ENCODE measurements around the gene SLC35A5. TPM values are rescaled to one million over a fixed set of nuclear protein-coding genes. Genes with fewer than 3 reads are reported as not detected.

Gene SLC35A5
- total and polyA plus RNA-seq, 10 donors, result 8.2 to 48.0 (median 33.8) TPM

DNA sequence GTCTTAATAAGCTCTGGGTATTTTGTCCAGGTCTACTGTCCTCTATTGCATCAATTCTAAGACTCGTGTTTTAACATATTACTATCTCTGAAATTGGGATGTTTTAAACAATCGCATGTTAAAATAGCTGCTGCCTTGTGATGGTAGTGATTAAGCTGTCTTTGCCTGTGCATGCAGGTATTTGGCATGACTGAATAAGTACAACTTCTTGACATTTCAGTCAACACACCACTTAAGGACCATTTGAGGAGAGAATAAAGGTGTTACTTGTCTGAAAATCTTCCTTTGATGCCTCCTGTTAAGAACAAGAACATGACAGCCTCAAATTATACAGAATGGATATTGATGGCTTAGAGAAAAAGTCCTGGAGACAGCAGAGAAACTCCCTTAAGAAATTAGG, 33.0 kb downstream of the SLC35A5 start:
- 92 to 96% (median 95%) methylated on average over 2 of the region's 2 CpGs for WGBS, 5 donors
- Histone ChIP-seq H3K4me3 (no peak overlapping the region), H3K36me3 (peaks cover 0 to 77% (median 4%) of the 10 kb centered on the region in 6 donors), H3K9me3 (peaks cover 0 to 9% (median 7%) of the 10 kb centered on the region in 8 donors), H3K27me3 (replicated peaks in 1 of 7) (no peaks in the 10 kb centered on the region), H3K27ac (no peak overlapping the region), H3K4me1 (peaks cover 0 to 9% (median 0%) of the 10 kb centered on the region in 6 donors)
- no peak for DNase-seq
- intact Hi-C loops (cut with DNase I; ENCODE audit: low total_unique reads), result no loop called here
- no peak for TF ChIP-seq POLR2AphosphoS5 (IDR thresholded peaks at IDR 0.05)
- TF ChIP-seq, protein P1, sequence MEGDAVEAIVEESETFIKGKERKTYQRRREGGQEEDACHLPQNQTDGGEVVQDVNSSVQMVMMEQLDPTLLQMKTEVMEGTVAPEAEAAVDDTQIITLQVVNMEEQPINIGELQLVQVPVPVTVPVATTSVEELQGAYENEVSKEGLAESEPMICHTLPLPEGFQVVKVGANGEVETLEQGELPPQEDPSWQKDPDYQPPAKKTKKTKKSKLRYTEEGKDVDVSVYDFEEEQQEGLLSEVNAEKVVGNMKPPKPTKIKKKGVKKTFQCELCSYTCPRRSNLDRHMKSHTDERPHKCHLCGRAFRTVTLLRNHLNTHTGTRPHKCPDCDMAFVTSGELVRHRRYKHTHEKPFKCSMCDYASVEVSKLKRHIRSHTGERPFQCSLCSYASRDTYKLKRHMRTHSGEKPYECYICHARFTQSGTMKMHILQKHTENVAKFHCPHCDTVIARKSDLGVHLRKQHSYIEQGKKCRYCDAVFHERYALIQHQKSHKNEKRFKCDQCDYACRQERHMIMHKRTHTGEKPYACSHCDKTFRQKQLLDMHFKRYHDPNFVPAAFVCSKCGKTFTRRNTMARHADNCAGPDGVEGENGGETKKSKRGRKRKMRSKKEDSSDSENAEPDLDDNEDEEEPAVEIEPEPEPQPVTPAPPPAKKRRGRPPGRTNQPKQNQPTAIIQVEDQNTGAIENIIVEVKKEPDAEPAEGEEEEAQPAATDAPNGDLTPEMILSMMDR (IDR thresholded peaks at IDR 0.05 in 8 of 11, conservative IDR thresholded peaks at IDR 0.05 in 3 of 11), result no peak
- TF ChIP-seq POLR2A (IDR thresholded peaks at IDR 0.05), result no peak

DNA sequence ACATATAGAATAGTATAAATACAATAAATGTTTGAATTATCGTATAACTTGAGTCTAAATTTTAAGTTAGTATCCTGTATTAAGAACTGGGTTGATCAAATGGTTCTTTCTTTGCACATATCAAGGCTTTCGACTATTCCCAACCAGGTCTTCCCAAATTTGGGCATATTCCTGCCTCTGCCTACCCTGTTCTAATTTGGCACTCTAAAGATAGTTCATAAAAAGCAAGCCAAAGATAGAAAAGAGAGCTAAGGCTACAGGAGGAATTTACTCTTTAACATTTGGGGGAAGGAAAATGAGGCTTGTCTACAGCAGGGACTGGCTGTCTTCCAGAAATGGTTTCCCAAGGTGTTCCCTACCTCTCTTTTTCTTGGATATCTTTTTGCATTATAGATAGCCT, 36.1 kb downstream of the SLC35A5 start:
- TF ChIP-seq POLR2AphosphoS5 (IDR thresholded peaks at IDR 0.05), result no peak
- TF ChIP-seq, protein P1 (IDR thresholded peaks at IDR 0.05 in 8 of 11, conservative IDR thresholded peaks at IDR 0.05 in 3 of 11), result no peak
- no peak for TF ChIP-seq POLR2A (IDR thresholded peaks at IDR 0.05)
- peaks cover 0 to 48% (median 2%) of the 10 kb centered on the region in 6 donors for H3K36me3 ChIP-seq
- 94 to 99% (median 98%) methylated on average over 2 of the region's 2 CpGs for WGBS, 5 donors
- H3K27me3 ChIP-seq (replicated peaks in 1 of 7), result no peaks in the 10 kb centered on the region
- no peak overlapping the region for H3K4me3 ChIP-seq
- intact Hi-C loops (cut with DNase I; ENCODE audit: low total_unique reads), result no loop called here
- H3K4me1 ChIP-seq, result no peaks in the 10 kb centered on the region
- DNase-seq, result no peak
- H3K9me3 ChIP-seq, result peaks cover 0 to 5% (median 4%) of the 10 kb centered on the region in 8 donors
- H3K27ac ChIP-seq, result no peak overlapping the region

DNA sequence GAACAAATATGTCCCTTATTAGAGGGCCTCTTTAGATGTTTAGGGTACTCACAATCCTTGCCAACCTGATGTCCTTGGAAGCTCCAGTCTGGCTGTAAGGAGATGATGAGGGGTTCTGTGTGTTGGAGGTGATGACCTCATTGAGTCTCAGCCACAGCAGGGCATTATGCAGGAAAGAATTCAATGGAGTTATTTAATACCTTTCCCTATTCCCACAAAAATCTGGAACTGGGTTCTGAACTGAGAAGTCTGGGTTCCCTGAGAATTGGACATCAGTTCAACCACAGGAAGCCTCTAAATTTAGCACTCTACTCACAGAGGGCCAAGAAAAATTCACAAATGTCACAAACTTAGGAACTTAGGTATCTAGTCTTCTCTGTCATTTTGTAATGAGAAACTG, 36.9 kb downstream of the SLC35A5 start:
- no peaks in the 10 kb centered on the region for H3K9me3 ChIP-seq
- no peak overlapping the region for H3K4me3 ChIP-seq
- TF ChIP-seq POLR2A (IDR thresholded peaks at IDR 0.05), result no peak
- TF ChIP-seq, protein P1 (IDR thresholded peaks at IDR 0.05 in 8 of 11, conservative IDR thresholded peaks at IDR 0.05 in 3 of 11), result no peak
- TF ChIP-seq POLR2AphosphoS5 (IDR thresholded peaks at IDR 0.05), result no peak
- intact Hi-C loops (cut with DNase I; ENCODE audit: low total_unique reads), result no loop called here
- H3K4me1 ChIP-seq, result no peaks in the 10 kb centered on the region
- H3K27me3 ChIP-seq (replicated peaks in 1 of 7), result no peaks in the 10 kb centered on the region
- no peak for DNase-seq
- peaks cover 0 to 40% (median 0%) of the 10 kb centered on the region in 6 donors for H3K36me3 ChIP-seq
- no peak overlapping the region for H3K27ac ChIP-seq

DNA sequence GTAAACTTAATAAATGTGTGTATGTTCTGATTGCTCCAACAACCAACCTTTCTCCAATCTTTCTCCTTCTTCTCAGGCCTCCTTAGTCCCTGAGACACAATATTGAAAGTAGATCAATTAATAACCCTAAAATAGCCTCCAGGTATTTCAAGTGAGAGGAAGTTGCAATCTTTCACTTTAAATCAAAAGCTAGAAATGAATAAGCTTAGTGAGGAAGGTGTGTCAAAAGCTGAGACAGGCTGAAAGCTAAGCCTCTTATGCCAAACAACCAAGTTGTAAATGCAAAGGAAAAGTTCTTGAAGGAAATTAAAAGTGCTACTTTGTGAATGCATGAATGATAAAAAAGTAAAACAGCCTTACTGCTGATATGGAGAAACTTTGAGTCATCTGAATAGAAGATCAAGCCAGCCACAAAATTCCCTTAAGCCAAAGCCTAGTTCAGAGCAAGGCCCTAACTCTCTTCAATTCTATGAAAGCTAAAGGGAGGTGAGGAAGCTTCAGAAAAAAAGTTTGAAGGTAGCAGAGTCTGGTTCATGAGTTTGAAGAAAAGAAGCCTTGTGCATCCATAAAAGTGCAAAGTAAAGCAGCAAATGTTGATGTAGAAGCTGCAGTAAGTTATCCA, 40.5 kb downstream of the SLC35A5 start:
- H3K9me3 ChIP-seq, result no peaks in the 10 kb centered on the region
- no peak overlapping the region for H3K27ac ChIP-seq
- DNase-seq, result no peak
- H3K27me3 ChIP-seq (replicated peaks in 1 of 7), result peaks cover 0 to 4% (median 0%) of the 10 kb centered on the region in 7 donors
- peaks cover 0 to 14% (median 0%) of the 10 kb centered on the region in 6 donors for H3K36me3 ChIP-seq
- TF ChIP-seq POLR2AphosphoS5 (IDR thresholded peaks at IDR 0.05) (no peak), POLR2A (IDR thresholded peaks at IDR 0.05) (no peak)
- TF ChIP-seq, protein P1 (IDR thresholded peaks at IDR 0.05 in 8 of 11, conservative IDR thresholded peaks at IDR 0.05 in 3 of 11), result no peak
- H3K4me3 ChIP-seq, result no peak overlapping the region
- H3K4me1 ChIP-seq, result peaks cover 0 to 18% (median 12%) of the 10 kb centered on the region in 6 donors
- intact Hi-C loops (cut with DNase I; ENCODE audit: low total_unique reads), result no loop called here
